GM13977 (cell line): ENCODE data around the gene TRIM24.
"Not testable (repeated sequence)": the region's sequence is repeated elsewhere in the genome, so short reads cannot be mapped to it uniquely, and the experiment has no call there.

Experiments
- DNase-seq: peaks from one replicate; pipeline ENCODE4 v3.0.0; 2012; ENCODE audit warnings: low spot score
- in situ Hi-C: fragments of 300-500 bp; cut with MboI; formaldehyde crosslinking; loops from one replicate; pipeline ENCODE4 v1.12.0; 2022; ENCODE audit warnings: low sequenced_read_pairs, low pct_unique_long_range_greater_than_20kb, mixed read lengths, inconsistent platforms; ENCODE audit not compliant: unreplicated experiment
- TF ChIP-seq, protein P1 (sequence below): IDR thresholded peaks from 2 replicates; pipeline ENCODE4 v1.5.1; 2012; ENCODE audit warnings: mild to moderate bottlenecking, control low read depth; ENCODE audit not compliant: insufficient read depth; ENCODE audit errors: extremely low read depth, missing control alignments

TRIM24 gene

DNA sequence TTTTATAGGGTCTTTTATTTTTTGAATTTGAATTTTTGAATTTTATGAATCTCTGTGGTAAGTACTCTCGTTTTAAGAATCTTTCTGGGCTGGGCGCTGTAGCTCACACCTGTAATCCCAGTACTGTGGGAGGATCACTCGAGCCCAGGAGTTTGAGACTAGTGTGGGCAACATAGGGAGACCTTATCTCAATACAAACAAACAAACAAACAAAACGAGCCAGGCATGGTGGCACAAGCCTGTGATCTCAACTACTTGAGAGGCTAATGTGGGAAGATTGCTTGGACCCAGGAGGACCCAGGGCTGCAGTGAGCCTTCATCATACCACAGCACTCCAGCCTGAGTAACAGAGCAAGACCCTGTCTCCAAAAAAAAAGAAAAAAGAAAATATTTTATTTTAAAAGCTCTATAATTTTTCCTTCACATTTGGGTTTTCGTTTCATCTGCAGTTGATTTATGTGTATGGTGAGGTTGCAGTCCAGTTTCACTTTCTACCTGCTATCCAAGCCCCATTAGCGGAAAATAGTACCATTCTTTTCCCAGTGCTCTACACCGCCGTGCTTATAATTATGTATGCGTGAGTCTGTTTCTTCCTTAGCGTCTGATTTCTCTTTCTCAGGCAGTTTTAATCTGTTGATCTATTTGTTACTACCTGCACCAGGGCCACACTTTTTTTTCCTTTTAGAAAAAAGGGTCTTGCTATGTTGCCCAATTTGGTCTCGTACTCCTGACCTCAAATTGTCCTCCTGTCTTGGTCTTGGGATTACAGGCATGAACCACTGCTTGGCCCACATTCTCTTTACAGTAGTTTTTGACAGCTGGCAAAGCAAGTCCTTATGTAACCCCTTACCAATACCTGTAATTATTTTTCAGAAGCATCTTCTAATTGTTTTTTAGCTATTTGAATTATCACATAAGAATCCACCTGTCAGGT lies 21.7 kb downstream of the TRIM24 start:
- TF ChIP-seq, protein P1, sequence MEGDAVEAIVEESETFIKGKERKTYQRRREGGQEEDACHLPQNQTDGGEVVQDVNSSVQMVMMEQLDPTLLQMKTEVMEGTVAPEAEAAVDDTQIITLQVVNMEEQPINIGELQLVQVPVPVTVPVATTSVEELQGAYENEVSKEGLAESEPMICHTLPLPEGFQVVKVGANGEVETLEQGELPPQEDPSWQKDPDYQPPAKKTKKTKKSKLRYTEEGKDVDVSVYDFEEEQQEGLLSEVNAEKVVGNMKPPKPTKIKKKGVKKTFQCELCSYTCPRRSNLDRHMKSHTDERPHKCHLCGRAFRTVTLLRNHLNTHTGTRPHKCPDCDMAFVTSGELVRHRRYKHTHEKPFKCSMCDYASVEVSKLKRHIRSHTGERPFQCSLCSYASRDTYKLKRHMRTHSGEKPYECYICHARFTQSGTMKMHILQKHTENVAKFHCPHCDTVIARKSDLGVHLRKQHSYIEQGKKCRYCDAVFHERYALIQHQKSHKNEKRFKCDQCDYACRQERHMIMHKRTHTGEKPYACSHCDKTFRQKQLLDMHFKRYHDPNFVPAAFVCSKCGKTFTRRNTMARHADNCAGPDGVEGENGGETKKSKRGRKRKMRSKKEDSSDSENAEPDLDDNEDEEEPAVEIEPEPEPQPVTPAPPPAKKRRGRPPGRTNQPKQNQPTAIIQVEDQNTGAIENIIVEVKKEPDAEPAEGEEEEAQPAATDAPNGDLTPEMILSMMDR, result no peak
- in situ Hi-C loops, result no loop called here
- DNase-seq, result no peak

DNA sequence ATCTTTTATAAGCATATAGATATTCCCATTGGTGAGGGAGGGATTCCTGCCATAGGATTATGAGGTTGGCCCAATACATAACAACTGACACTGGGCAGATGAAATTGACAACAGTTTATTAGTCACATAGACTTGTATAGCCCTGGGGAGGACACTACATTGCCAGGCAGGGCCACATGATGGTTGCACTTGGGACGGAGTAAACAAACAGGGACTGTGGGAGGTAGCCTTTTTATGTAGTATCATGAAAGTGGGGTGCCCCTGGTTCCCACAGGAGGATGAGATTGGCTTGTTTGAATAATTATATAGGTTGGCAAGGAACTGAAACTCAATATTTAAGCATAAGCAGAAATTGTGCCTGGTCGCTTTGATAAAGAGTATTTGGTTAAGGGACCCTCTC lies 23.5 kb downstream of the TRIM24 start:
- TF ChIP-seq, protein P1, result no peak
- DNase-seq, result no peak
- in situ Hi-C loops, result no loop called here

DNA sequence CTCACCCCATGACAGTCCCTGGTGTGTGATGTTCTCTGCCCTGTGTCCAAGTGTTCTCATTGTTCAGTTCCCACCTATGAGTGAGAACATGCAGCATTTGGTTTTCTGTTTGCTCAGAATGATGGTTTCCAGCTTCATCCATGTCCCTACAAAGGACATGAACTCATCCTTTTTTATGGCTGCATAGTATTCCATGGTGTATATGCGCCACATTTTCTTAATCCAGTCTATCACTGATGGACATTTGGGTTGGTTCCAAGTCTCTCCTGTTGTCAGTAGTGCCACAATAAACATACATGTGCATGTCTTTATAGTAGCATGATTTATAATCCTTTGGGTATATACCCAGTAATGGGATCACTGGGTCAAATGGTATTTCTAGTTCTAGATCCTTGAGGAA lies 25.4 kb downstream of the TRIM24 start:
- in situ Hi-C loops, result not testable (repeated sequence)

DNA sequence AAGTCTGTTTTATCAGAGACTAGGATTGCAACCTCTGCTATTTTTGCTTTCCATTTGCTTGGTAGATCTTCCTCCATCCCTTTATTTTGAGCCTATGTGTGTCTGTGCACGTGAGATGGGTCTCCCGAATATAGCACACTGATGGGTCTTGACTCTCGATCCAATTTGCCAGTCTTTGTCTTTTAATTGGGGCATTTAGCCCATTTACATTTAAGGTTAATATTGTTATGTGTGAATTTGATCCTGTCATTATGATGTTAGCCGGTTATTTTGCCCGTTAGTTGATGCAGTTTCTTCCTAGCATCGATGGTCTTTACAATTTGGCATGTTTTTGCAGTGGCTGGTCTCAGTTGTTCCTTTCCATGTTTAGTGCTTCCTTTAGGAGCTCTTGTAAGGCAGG lies 29.1 kb downstream of the TRIM24 start:
- DNase-seq, in situ Hi-C loops: not testable (repeated sequence)

More for the DNA sequence above, 25.4 kb downstream of the TRIM24 start:
- DNase-seq, result not testable (repeated sequence)

DNA sequence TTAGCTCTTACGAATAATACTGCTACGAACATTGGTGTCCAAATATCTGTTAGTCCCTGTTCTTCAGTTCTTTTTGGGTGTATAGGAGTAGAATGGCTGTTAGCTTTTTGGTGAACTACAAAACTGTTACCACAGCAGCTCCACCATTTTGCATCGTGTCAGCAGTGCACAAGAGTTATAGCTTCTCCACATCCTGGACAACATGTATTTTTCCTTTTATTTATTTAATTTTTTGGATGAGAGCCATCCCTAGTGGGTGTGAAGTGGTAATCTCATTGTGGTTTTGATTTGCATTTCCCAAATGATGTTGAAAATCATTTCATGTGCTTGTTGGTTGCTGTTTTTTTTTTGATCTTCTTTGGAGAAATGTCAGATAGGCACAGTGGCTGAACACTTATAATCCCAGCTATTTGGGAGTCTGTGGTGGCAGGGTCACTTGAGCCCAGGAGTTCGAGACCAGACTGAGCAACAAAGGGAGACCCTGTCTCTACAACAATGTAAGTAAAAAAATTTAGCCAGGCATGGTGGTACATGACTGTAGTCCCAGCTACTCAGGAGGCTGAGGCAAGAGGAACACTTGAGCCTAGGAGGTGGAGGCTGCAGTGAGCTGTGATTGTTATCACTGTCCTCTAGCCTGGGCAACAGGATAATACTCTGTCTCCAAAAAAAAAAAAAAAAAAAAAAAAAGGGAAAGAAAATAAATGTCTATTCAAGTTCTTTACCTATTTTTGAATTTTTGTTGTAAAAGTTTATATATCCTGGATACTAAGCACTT lies 31.7 kb downstream of the TRIM24 start:
- in situ Hi-C loops, result no loop called here
- DNase-seq, result no peak
- TF ChIP-seq, protein P1, result no peak

DNA sequence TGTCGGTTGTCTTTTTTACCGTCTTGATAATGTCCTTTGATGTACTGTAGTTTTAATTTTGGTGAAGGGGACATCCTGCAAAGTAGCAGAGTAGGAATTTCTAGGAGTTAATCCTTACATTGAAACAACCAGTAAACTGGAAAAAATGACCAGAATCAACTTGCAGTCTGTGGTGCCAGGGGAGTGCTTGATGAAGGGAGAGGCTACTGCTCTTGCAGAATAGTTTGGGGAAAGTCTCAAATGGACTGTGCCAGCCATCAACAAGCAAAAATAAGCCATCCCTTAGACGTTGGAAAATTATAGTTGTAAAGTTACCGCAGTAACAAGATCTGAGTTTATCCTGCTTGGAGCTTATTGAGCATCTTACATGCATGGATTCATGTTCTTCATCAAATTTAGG lies 32.4 kb downstream of the TRIM24 start:
- TF ChIP-seq, protein P1, result no peak
- no peak for DNase-seq
- in situ Hi-C loops, result no loop called here

DNA sequence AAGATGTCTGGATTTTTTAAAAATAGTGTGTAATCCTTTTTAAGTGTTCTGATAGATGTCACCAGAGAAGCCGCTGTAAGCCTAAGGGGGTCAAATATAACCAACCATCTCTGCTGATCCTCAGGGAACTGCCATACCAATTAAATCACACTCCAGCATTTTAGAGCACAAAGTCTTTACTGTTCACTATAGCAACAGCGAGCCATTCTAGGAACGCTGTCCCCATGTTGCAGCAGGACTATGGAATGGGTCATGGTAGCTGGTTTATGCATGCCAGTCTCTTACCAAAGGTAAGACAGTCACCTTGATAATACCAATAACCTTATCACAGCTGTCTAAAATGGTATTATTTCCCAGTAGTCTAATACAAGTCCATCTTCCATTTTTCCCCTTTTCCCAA lies 33.5 kb downstream of the TRIM24 start:
- DNase-seq, result no peak
- TF ChIP-seq, protein P1, result no peak
- in situ Hi-C loops, result no loop called here
